ENCODE measurements around the gene PKN1. TPM values are rescaled to one million over a fixed set of nuclear protein-coding genes. Genes with fewer than 3 reads are reported as not detected.

Gene PKN1
- total and polyA plus RNA-seq, 2 donors (not counting 1 experiment from before 2014, with no cell fraction given), result 114 to 171 TPM

- H3K27ac Mint-ChIP-seq, result no peak overlapping the region
- Histone ChIP-seq H3K79me2 (ENCODE audit: control insufficient read depth, insufficient read depth, low read length) (no peaks in the 10 kb centered on the region), H3K27ac (ENCODE audit: low read length in 2 of 2) (no peak overlapping the region), H3K4me2 (replicated peaks; ENCODE audit: low read depth, low read length, poor library complexity, severe bottlenecking) (peak overlapping the region; percentile 89), H3K4me3 (ENCODE audit: control extremely low read depth in 1 of 5, extremely low read depth in 1 of 5, insufficient read depth in 1 of 5, low read depth in 2 of 5, low read length in 4 of 5) (no peak overlapping the region), H3K4me1 (ENCODE audit: control insufficient read depth in 2 of 2, insufficient read depth in 2 of 2, low read length in 2 of 2) (peaks cover 21 to 27% of the 10 kb centered on the region in 2 donors), H4K20me1 (ENCODE audit: control insufficient read depth, insufficient read depth, low read length, poor library complexity, severe bottlenecking) (peaks cover 8% of the 10 kb centered on the region), H3K9ac (ENCODE audit: low read length) (no peak overlapping the region), H3K36me3 (replicated peaks in 1 of 2; ENCODE audit: control extremely low read depth in 1 of 2, control insufficient read depth in 1 of 2, extremely low read depth in 1 of 2, insufficient read depth in 2 of 2, low read length in 1 of 2) (peaks cover 0 to 18% of the 10 kb centered on the region in 2 experiments), H3K27me3 (replicated peaks in 1 of 4; ENCODE audit: control extremely low read depth in 1 of 4, control insufficient read depth in 3 of 4, insufficient read depth in 4 of 4, low read length in 3 of 4) (peaks cover 0 to 28% (median 14%) of the 10 kb centered on the region in 4 experiments), H3K9me3 (ENCODE audit: control extremely low read depth in 1 of 3, control insufficient read depth in 2 of 3, insufficient read depth in 1 of 3, low read length in 2 of 3) (peaks cover 0 to 6% (median 0%) of the 10 kb centered on the region in 3 donors), H2AFZ (ENCODE audit: insufficient read depth, low read depth, low read length, poor library complexity, severe bottlenecking) (no peak overlapping the region)
- ATAC-seq (ENCODE audit: low read depth) (no peak), DNase-seq (peak; percentile 60)
- intact Hi-C loops (cut with micrococcal nuclease), result loop anchor here (2.0 kb wide), 1 partner anchor 55 kb away; the partner anchor contains the start of gene DDX39A
- H3K9me3 Mint-ChIP-seq (ENCODE audit: insufficient read depth), result no peaks in the 10 kb centered on the region
- peaks cover 28% of the 10 kb centered on the region for H3K27me3 Mint-ChIP-seq
- ChIA-PET CTCF (interaction anchor here (0.9 to 2.6 kb wide), 15 partner anchors 12 to 336 kb away, joined by 3 to 21 read pairs (median 4); partner anchors contain the start of genes DDX39A and GIPC1), POLR2A (no interaction called here)
- peak overlapping the region; percentile 61 for H3K4me3 Mint-ChIP-seq
- TF ChIP-seq EZH2 (IDR thresholded peaks at IDR 0.05; ENCODE audit: borderline replicate concordance, insufficient read depth, low read depth, low read length, poor library complexity, severe bottlenecking), result no peak
- TF ChIP-seq, protein P1, sequence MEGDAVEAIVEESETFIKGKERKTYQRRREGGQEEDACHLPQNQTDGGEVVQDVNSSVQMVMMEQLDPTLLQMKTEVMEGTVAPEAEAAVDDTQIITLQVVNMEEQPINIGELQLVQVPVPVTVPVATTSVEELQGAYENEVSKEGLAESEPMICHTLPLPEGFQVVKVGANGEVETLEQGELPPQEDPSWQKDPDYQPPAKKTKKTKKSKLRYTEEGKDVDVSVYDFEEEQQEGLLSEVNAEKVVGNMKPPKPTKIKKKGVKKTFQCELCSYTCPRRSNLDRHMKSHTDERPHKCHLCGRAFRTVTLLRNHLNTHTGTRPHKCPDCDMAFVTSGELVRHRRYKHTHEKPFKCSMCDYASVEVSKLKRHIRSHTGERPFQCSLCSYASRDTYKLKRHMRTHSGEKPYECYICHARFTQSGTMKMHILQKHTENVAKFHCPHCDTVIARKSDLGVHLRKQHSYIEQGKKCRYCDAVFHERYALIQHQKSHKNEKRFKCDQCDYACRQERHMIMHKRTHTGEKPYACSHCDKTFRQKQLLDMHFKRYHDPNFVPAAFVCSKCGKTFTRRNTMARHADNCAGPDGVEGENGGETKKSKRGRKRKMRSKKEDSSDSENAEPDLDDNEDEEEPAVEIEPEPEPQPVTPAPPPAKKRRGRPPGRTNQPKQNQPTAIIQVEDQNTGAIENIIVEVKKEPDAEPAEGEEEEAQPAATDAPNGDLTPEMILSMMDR (IDR thresholded peaks at IDR 0.05), result no peak
- WGBS (ENCODE audit: insufficient coverage), result 14% methylated on average over 97 of the region's 97 CpGs
- H3K4me1 Mint-ChIP-seq, result peaks cover 27% of the 10 kb centered on the region
These were observed 40.2 kb downstream of the PKN1 start for GRCh38 chr19:14473073-14473977.

Data from B cell (primary cell).